GM12891 (cell line): ENCODE measurements around the gene RYR2.

ENCODE experiments used
- DNase-seq: peaks from one replicate; pipeline ENCODE4 v3.0.0; 2011; ENCODE audit warnings: low spot score; ENCODE audit not compliant: insufficient read length
- FAIRE-seq: peaks from 2 replicates; lab custom pipeline; 2011; peaks lifted over from hg19 to GRCh38; lab: Jason Lieb, UNC
- PAX5 ChIP-seq: IDR thresholded peaks from 2 replicates; pipeline ENCODE4 v1.6.1; 2011; ENCODE audit warnings: low read length, moderate library complexity, mild to moderate bottlenecking; ENCODE audit not compliant: insufficient read depth, severe bottlenecking
- POLR2A ChIP-seq: IDR thresholded peaks from 2 replicates; pipeline ENCODE4 v1.6.1; 2011; ENCODE audit warnings: low read depth, low read length, control low read depth
- POLR2AphosphoS5 ChIP-seq: IDR thresholded peaks from 2 replicates; pipeline ENCODE4 v1.6.1; 2011; ENCODE audit warnings: low read depth, low read length, control low read depth
- POU2F2 ChIP-seq: IDR thresholded peaks from 2 replicates; pipeline ENCODE4 v1.6.1; 2011; ENCODE audit warnings: low read depth, mild to moderate bottlenecking, control low read depth, low read length, moderate library complexity
- SPI1 ChIP-seq: IDR thresholded peaks from 2 replicates; pipeline ENCODE4 v1.6.1; 2011; ENCODE audit warnings: low read depth, low read length, control low read depth
- TAF1 ChIP-seq: IDR thresholded peaks from 2 replicates; pipeline ENCODE4 v1.6.1; 2011; ENCODE audit warnings: low read depth, low read length, control low read depth

Gene RYR2

GRCh38 chr1:237065903-237066302 is 23.9 kb downstream of the RYR2 start:
- no peak for TF ChIP-seq SPI1
- TF ChIP-seq POLR2A, result no peak
- no peak for TF ChIP-seq PAX5
- no peak for TF ChIP-seq TAF1
- no peak for TF ChIP-seq POU2F2
- no peak for TF ChIP-seq POLR2AphosphoS5
- FAIRE-seq (no peak), DNase-seq (no peak)

- TF ChIP-seq TAF1, result no peak
- TF ChIP-seq SPI1, result no peak
- TF ChIP-seq POLR2AphosphoS5, result no peak
- no peak for TF ChIP-seq PAX5
- TF ChIP-seq POU2F2, result no peak
- TF ChIP-seq POLR2A, result no peak
- FAIRE-seq (no peak), DNase-seq (no peak)
Observed at GRCh38 chr1:237070519-237070918, 28.5 kb downstream of the RYR2 start.

GRCh38 chr1:237071641-237072420 is 29.8 kb downstream of the RYR2 start:
- no peak for DNase-seq
- no peak for FAIRE-seq
- TF ChIP-seq PAX5 (no peak), POLR2AphosphoS5 (no peak), TAF1 (no peak), POLR2A (no peak), SPI1 (no peak), POU2F2 (no peak)

GRCh38 chr1:237074371-237075117 is 32.6 kb downstream of the RYR2 start:
- TF ChIP-seq PAX5 (no peak), POLR2A (no peak), POLR2AphosphoS5 (no peak), SPI1 (no peak), POU2F2 (no peak), TAF1 (no peak)
- FAIRE-seq, result no peak
- no peak for DNase-seq

GRCh38 chr1:237084341-237085077 is 42.5 kb downstream of the RYR2 start:
- TF ChIP-seq POU2F2 (no peak), SPI1 (no peak), POLR2A (no peak), PAX5 (no peak), TAF1 (no peak), POLR2AphosphoS5 (no peak)
- DNase-seq (no peak), FAIRE-seq (no peak)

- TF ChIP-seq SPI1, result no peak
- TF ChIP-seq POLR2AphosphoS5, result no peak
- TF ChIP-seq POU2F2, result no peak
- TF ChIP-seq POLR2A, result no peak
- no peak for TF ChIP-seq TAF1
- FAIRE-seq (no peak), DNase-seq (no peak)
Observed at GRCh38 chr1:237091691-237092090, 49.7 kb downstream of the RYR2 start.

GRCh38 chr1:237093691-237094090 is 51.7 kb downstream of the RYR2 start:
- DNase-seq (no peak), FAIRE-seq (no peak)

GRCh38 chr1:237098541-237098940 is 56.6 kb downstream of the RYR2 start:
- DNase-seq (no peak), FAIRE-seq (no peak)
- no peak for TF ChIP-seq PAX5
- TF ChIP-seq SPI1, result no peak
- TF ChIP-seq POU2F2, result no peak
- TF ChIP-seq POLR2AphosphoS5, result no peak
- no peak for TF ChIP-seq POLR2A
- TF ChIP-seq TAF1, result no peak

More at GRCh38 chr1:237093691-237094090, 51.7 kb downstream of the RYR2 start:
- TF ChIP-seq SPI1, result no peak
- no peak for TF ChIP-seq POU2F2
- no peak for TF ChIP-seq POLR2A
- TF ChIP-seq PAX5, result no peak
- TF ChIP-seq TAF1, result no peak
- TF ChIP-seq POLR2AphosphoS5, result no peak

GRCh38 chr1:237103021-237103420 is 61.0 kb downstream of the RYR2 start:
- DNase-seq, result no peak
- TF ChIP-seq SPI1, result no peak
- no peak for TF ChIP-seq POLR2AphosphoS5
- no peak for TF ChIP-seq POU2F2
- no peak for TF ChIP-seq POLR2A
- no peak for FAIRE-seq
